Loucy (cell line): ENCODE measurements around the gene GDF7.

Experiments used
- H2AFZ ChIP-seq: fragments of 200-600 bp; sonication (generic); 2 replicates; pipeline ENCODE4 v1.6.0; 2016; ENCODE audit warnings: antibody characterized with exemption, mild to moderate bottlenecking, low read length, moderate library complexity
- H3F3A ChIP-seq: fragments of 200-600 bp; 2 replicates; pipeline ENCODE4 v1.6.0; 2016; ENCODE audit warnings: antibody characterized with exemption, low read depth, mild to moderate bottlenecking
- H3K27me3 ChIP-seq: fragments of 200-600 bp; sonication (generic); 2 replicates; pipeline ENCODE4 v1.6.1; 2014; ENCODE audit warnings: low read length, mild to moderate bottlenecking; ENCODE audit not compliant: insufficient read depth, poor library complexity, severe bottlenecking
- H3K36me3 ChIP-seq: fragments of 200-600 bp; sonication (generic); 2 replicates; pipeline ENCODE4 v1.6.1; 2016; ENCODE audit warnings: low read length; ENCODE audit not compliant: insufficient read depth
- H3K4me1 ChIP-seq: fragments of 200-600 bp; sonication (generic); 2 replicates; pipeline ENCODE4 v1.5.1; 2014; ENCODE audit warnings: low read length, mild to moderate bottlenecking; ENCODE audit not compliant: insufficient read depth, poor library complexity, severe bottlenecking
- H3K4me2 ChIP-seq: fragments of 200-600 bp; sonication (generic); 2 replicates; pipeline ENCODE4 v1.6.0; 2014; ENCODE audit warnings: antibody characterized with exemption, low read length, low read depth, mild to moderate bottlenecking; ENCODE audit not compliant: poor library complexity, severe bottlenecking
- H3K4me3 ChIP-seq: fragments of 200-600 bp; sonication (generic); 2 replicates; pipeline ENCODE4 v1.5.1; 2014; ENCODE audit warnings: low read length, mild to moderate bottlenecking, mixed read lengths; ENCODE audit not compliant: poor library complexity, severe bottlenecking
- H3K79me2 ChIP-seq: fragments of 200-600 bp; sonication (generic); 2 replicates; pipeline ENCODE4 v1.6.1; 2014; ENCODE audit warnings: low read length; ENCODE audit not compliant: insufficient read depth
- H3K9ac ChIP-seq: fragments of 200-600 bp; sonication (generic); 2 replicates; pipeline ENCODE4 v1.6.0; 2014; ENCODE audit warnings: mild to moderate bottlenecking, low read depth, low read length, moderate library complexity; ENCODE audit not compliant: poor library complexity, severe bottlenecking
- H3K9me2 ChIP-seq: fragments of 200-600 bp; sonication (generic); replicated peaks from 2 replicates; pipeline ENCODE4 v1.6.1; 2016; ENCODE audit warnings: low read depth, low read length, mixed read lengths
- H3K9me3 ChIP-seq: fragments of 200-600 bp; sonication (generic); 2 replicates; pipeline ENCODE4 v1.6.1; 2014; ENCODE audit warnings: mild to moderate bottlenecking, antibody characterized with exemption, low read length, low read depth; ENCODE audit not compliant: insufficient read depth
- H4K20me1 ChIP-seq: fragments of 200-600 bp; sonication (generic); 2 replicates; pipeline ENCODE4 v1.6.0; 2014; ENCODE audit warnings: antibody characterized with exemption, low read length, mild to moderate bottlenecking; ENCODE audit not compliant: insufficient read depth, poor library complexity, severe bottlenecking
- CTCF ChIP-seq: fragments of 200-600 bp; sonication (generic); conservative IDR thresholded peaks from 2 replicates; pipeline ENCODE4 v1.5.1; 2014; ENCODE audit warnings: mild to moderate bottlenecking, antibody characterized with exemption, low read length
- EZH2phosphoT487 ChIP-seq: fragments of 200-600 bp; IDR thresholded peaks from 2 replicates; pipeline ENCODE4 v1.6.1; 2018; ENCODE audit warnings: antibody characterized with exemption, mild to moderate bottlenecking, moderate library complexity, borderline replicate concordance

Gene GDF7

GRCh38 chr2:20668451-20668850 lies 1.5 kb downstream of the GDF7 start:
- Histone ChIP-seq H3K79me2 (no peaks in the 10 kb centered on the region), H3K4me3 (no peak overlapping the region), H3K9me2 (no peaks in the 10 kb centered on the region), H3K9me3 (no peaks in the 10 kb centered on the region), H3F3A (no peaks in the 10 kb centered on the region), H3K36me3 (no peaks in the 10 kb centered on the region), H3K9ac (no peak overlapping the region), H4K20me1 (no peaks in the 10 kb centered on the region), H3K4me2 (no peak overlapping the region), H3K4me1 (no peaks in the 10 kb centered on the region), H2AFZ (no peak overlapping the region), H3K27me3 (no peaks in the 10 kb centered on the region)
- TF ChIP-seq EZH2phosphoT487 (no peak), CTCF (no peak)

- Histone ChIP-seq H3K4me1 (no peaks in the 10 kb centered on the region), H3K9ac (no peak overlapping the region), H3K9me3 (no peaks in the 10 kb centered on the region), H3K27me3 (no peaks in the 10 kb centered on the region), H2AFZ (no peak overlapping the region), H3K9me2 (no peaks in the 10 kb centered on the region), H3K4me3 (no peak overlapping the region), H3K79me2 (no peaks in the 10 kb centered on the region), H4K20me1 (no peaks in the 10 kb centered on the region), H3K4me2 (no peak overlapping the region), H3K36me3 (no peaks in the 10 kb centered on the region), H3F3A (no peaks in the 10 kb centered on the region)
- TF ChIP-seq CTCF (no peak), EZH2phosphoT487 (no peak)
These were observed 2.0 kb downstream of the GDF7 start for GRCh38 chr2:20668871-20669475.

- TF ChIP-seq CTCF (no peak), EZH2phosphoT487 (no peak)
- Histone ChIP-seq H3K9me3 (no peaks in the 10 kb centered on the region), H3K27me3 (no peaks in the 10 kb centered on the region), H3K79me2 (no peaks in the 10 kb centered on the region), H4K20me1 (no peaks in the 10 kb centered on the region), H3F3A (no peaks in the 10 kb centered on the region), H3K4me2 (no peak overlapping the region), H2AFZ (no peak overlapping the region), H3K4me1 (no peaks in the 10 kb centered on the region), H3K9ac (no peak overlapping the region), H3K9me2 (no peaks in the 10 kb centered on the region), H3K4me3 (no peak overlapping the region), H3K36me3 (no peaks in the 10 kb centered on the region)
These were observed 2.8 kb downstream of the GDF7 start for GRCh38 chr2:20669562-20670314.
